Stimulated activated CD4-positive, alpha-beta T cell treated with anti-CD3 and anti-CD28 coated beads, Interleukin-12 subunit alpha, Interleukin-12 subunit beta, amount 100 ng/mL, for 48 hours (primary cell): ENCODE data around the gene NTN1.
A peak's percentile ranks its signal among the peaks of the same experiment; 100 is the strongest.

ENCODE experiments used
- DNase-seq, 3 donors: peaks; one replicate each; pipeline ENCODE4 v3.0.0-alpha.2; 2020; ENCODE audit warnings: low read depth in 2 of 3, low spot score in 1 of 3

NTN1 gene

GRCh38 chr17:9268546-9268945 lies 247.2 kb downstream of the NTN1 start:
- DNase-seq, result no peak

- DNase-seq, result no peak
Measured at GRCh38 chr17:9269350-9270035, 248.2 kb downstream of the NTN1 start.

- no peak for DNase-seq
Measured at GRCh38 chr17:9270921-9271320, 249.6 kb downstream of the NTN1 start.

- no peak for DNase-seq
Measured at GRCh38 chr17:9271989-9272388, 250.7 kb downstream of the NTN1 start.

- no peak for DNase-seq
Measured at GRCh38 chr17:9272501-9273200, 251.3 kb downstream of the NTN1 start.

- peak; percentile 40 to 45 (median 44) for DNase-seq
Measured at GRCh38 chr17:9273428-9274391, 252.4 kb downstream of the NTN1 start.

GRCh38 chr17:9274973-9275372 lies 253.7 kb downstream of the NTN1 start:
- DNase-seq, result no peak

- no peak for DNase-seq
Measured at GRCh38 chr17:9279893-9280292, 258.6 kb downstream of the NTN1 start.

GRCh38 chr17:9283909-9284308 lies 262.6 kb downstream of the NTN1 start:
- no peak for DNase-seq

GRCh38 chr17:9284884-9285283 lies 263.6 kb downstream of the NTN1 start:
- DNase-seq, result no peak

GRCh38 chr17:9285602-9286427 lies 264.5 kb downstream of the NTN1 start:
- no peak for DNase-seq

GRCh38 chr17:9286434-9286833 lies 265.1 kb downstream of the NTN1 start:
- DNase-seq, result no peak

- DNase-seq, result no peak
Measured at GRCh38 chr17:9287306-9287705, 266.0 kb downstream of the NTN1 start.

GRCh38 chr17:9290226-9290613 lies 268.9 kb downstream of the NTN1 start:
- DNase-seq, result no peak

- peak in 2 of 3 donors; percentile 31 to 42 for DNase-seq
Measured at GRCh38 chr17:9291912-9292560, 270.7 kb downstream of the NTN1 start.

- DNase-seq, result no peak
Measured at GRCh38 chr17:9292561-9292941, 271.2 kb downstream of the NTN1 start.
